CD14-positive monocyte (primary cell): ENCODE results near the gene TMEM135. TPM values are rescaled to one million over a fixed set of nuclear protein-coding genes. Genes with fewer than 3 reads are reported as not detected.

Experiments used
- DNase-seq, 3 donors: peaks; one replicate each; pipeline ENCODE4 v3.0.0-alpha.2; 2011 to 2022
- H2AFZ ChIP-seq: 2 replicates; pipeline ENCODE4 v1.6.0; 2012; ENCODE audit warnings: mild to moderate bottlenecking, low read depth, low read length, inconsistent platforms; ENCODE audit not compliant: insufficient read depth, poor library complexity, severe bottlenecking
- H3K27ac ChIP-seq, 2 donors: 1 replicate in 1 of 2; 2 replicates in 1 of 2; pipeline ENCODE4 v1.5.1; 2012 to 2013; ENCODE audit warnings: low read length in 2 of 2, control low read depth in 1 of 2, inconsistent platforms in 1 of 2, low read depth in 1 of 2, mild to moderate bottlenecking in 1 of 2
- H3K27me3 ChIP-seq, 2 donors: one replicate each; pipeline versions ENCODE4 v1.6.0 to v1.6.1; 2011 to 2013; ENCODE audit warnings: low read length in 2 of 2; ENCODE audit not compliant: control insufficient read depth in 2 of 2, insufficient read depth in 2 of 2
- H3K36me3 ChIP-seq, 2 donors: replicated peaks in 1 of 2; 1 replicate in 1 of 2; 2 replicates in 1 of 2; pipeline versions ENCODE4 v1.5.1 to v1.6.1; 2012 to 2013; ENCODE audit warnings: low read length in 2 of 2, control low read depth in 1 of 2, inconsistent platforms in 1 of 2, mild to moderate bottlenecking in 1 of 2; ENCODE audit not compliant: insufficient read depth in 2 of 2, control insufficient read depth in 1 of 2
- H3K4me1 ChIP-seq, 2 donors: 1 replicate in 1 of 2; 2 replicates in 1 of 2; pipeline versions ENCODE4 v1.5.1 to v1.6.1; 2012 to 2013; ENCODE audit warnings: low read length in 2 of 2, control low read depth in 1 of 2, inconsistent platforms in 1 of 2, mild to moderate bottlenecking in 1 of 2, moderate library complexity in 1 of 2; ENCODE audit not compliant: insufficient read depth in 2 of 2, control insufficient read depth in 1 of 2
- H3K4me2 ChIP-seq: replicated peaks from 2 replicates; pipeline ENCODE3; 2012; ENCODE audit warnings: low read length, moderate library complexity, mild to moderate bottlenecking; ENCODE audit not compliant: poor library complexity, severe bottlenecking; ENCODE audit errors: extremely low read depth
- H3K4me3 ChIP-seq, 3 experiments: fragments of 200-600 bp in 1 of 3; sonication (generic) in 1 of 3; replicated peaks in 1 of 3; 1 replicate in 2 of 3; 2 replicates in 1 of 3; pipeline ENCODE4 v1.5.1; 2011 to 2013; ENCODE audit warnings: low read length in 3 of 3, mild to moderate bottlenecking in 3 of 3, control low read depth in 2 of 3, low read depth in 2 of 3, inconsistent platforms in 1 of 3, moderate library complexity in 1 of 3
- H3K79me2 ChIP-seq: 2 replicates; pipeline ENCODE4 v1.6.0; 2012; ENCODE audit warnings: mild to moderate bottlenecking, control low read depth, inconsistent platforms, low read length, moderate library complexity; ENCODE audit not compliant: insufficient read depth
- H3K9ac ChIP-seq: 2 replicates; pipeline ENCODE4 v1.6.0; 2017; ENCODE audit warnings: low read length, mild to moderate bottlenecking; ENCODE audit not compliant: insufficient read depth, poor library complexity, severe bottlenecking
- H3K9me3 ChIP-seq, 2 donors: replicated peaks in 1 of 2; 1 replicate in 1 of 2; 2 replicates in 1 of 2; pipeline versions ENCODE4 v1.5.1 to v1.6.1; 2012 to 2013; ENCODE audit warnings: low read length in 2 of 2, control low read depth in 1 of 2; ENCODE audit not compliant: control insufficient read depth in 1 of 2, insufficient read depth in 1 of 2
- H4K20me1 ChIP-seq: 2 replicates; pipeline ENCODE4 v1.6.0; 2012; ENCODE audit warnings: mild to moderate bottlenecking, low read length, control low read depth, moderate library complexity; ENCODE audit not compliant: insufficient read depth
- H3K27ac Mint-ChIP-seq, 7 donors: one replicate each; pipeline ENCODE4 v1.8.0; 2020; ENCODE audit warnings: mild to moderate bottlenecking in 7 of 7, mixed read lengths in 7 of 7, moderate library complexity in 6 of 7, inconsistent platforms in 2 of 7
- H3K27me3 Mint-ChIP-seq, 3 donors: one replicate each; pipeline ENCODE4 v1.8.0; 2021 to 2022; ENCODE audit warnings: low read depth in 3 of 3, mild to moderate bottlenecking in 3 of 3, mixed read lengths in 3 of 3, moderate library complexity in 3 of 3, inconsistent platforms in 1 of 3
- H3K36me3 Mint-ChIP-seq, 2 donors: one replicate each; pipeline ENCODE4 v1.8.0; 2020; ENCODE audit warnings: mixed read lengths in 2 of 2, inconsistent platforms in 1 of 2, mild to moderate bottlenecking in 1 of 2
- H3K4me1 Mint-ChIP-seq: one replicate; pipeline ENCODE4 v1.8.0; 2020; ENCODE audit warnings: mild to moderate bottlenecking, mixed read lengths
- H3K4me3 Mint-ChIP-seq, 2 donors: one replicate each; pipeline ENCODE4 v1.8.0; 2020; ENCODE audit warnings: mild to moderate bottlenecking in 2 of 2, mixed read lengths in 2 of 2, moderate library complexity in 1 of 2
- H3K9me3 Mint-ChIP-seq, 7 donors: one replicate each; pipeline ENCODE4 v1.8.0; 2020 to 2022; ENCODE audit warnings: mixed read lengths in 7 of 7, mild to moderate bottlenecking in 6 of 7, moderate library complexity in 6 of 7, inconsistent platforms in 2 of 7
- WGBS: methylation state at CpG from one replicate; pipeline ENCODE4 v1.1.5; 2013; ENCODE audit warnings: missing lambda C conversion rate; ENCODE audit not compliant: insufficient coverage; 5-methylcytosine and 5-hydroxymethylcytosine counted together
- intact Hi-C, 2 donors: fragments of 100-400 bp; cut with micrococcal nuclease; formaldehyde crosslinking; loops; one replicate each; pipeline versions ENCODE4 v1.15.0 to v1.15.1; 2023
- polyA plus RNA-seq, 3 donors: library from polyadenylated mRNA; depleted of rRNA in 1 of 3; unstranded in 2 of 3; stranded (reverse) in 1 of 3; fragments of 300-500 nt in 2 of 3; fragments of >200 nt in 1 of 3; fragmentation: Illumina TruSeq in 2 of 3; gene quantifications; 1 replicate in 2 of 3; 2 replicates in 1 of 3; pipeline ENCODE4 v1.2.3, GENCODE V29; 2012 to 2021
- TF ChIP-seq, protein P1 (sequence below): fragments of 200-600 bp; IDR thresholded peaks from one replicate; pipeline ENCODE4 v1.8.0; 2022; ENCODE audit warnings: antibody characterized with exemption, mild to moderate bottlenecking

TMEM135 gene
- polyA plus RNA-seq, 3 donors: 2.7 to 8.4 (median 5.9) TPM

DNA sequence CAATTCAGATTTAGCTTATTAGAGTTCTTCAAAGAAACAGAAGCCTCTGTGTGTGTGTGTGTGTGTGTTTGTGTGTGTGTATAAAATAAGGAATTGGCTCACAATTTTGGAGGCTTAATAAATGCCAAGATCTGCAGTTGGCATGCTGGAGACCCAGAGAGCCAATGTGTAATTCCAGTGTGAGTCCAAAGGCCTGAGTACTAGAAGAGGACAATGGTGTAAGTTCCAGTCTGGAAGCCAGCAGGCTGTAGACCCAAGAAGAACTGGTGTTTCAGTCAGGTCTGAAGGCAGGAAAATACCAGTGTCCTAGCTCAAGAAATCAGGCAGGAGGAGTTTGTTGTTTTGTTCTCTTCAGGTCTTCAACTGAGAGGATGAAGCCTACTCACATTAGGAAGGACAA lies 20.0 kb downstream of the TMEM135 start:
- H3K36me3 ChIP-seq: no peaks in the 10 kb centered on the region
- H3K9me3 ChIP-seq: no peaks in the 10 kb centered on the region
- no peaks in the 10 kb centered on the region for H3K36me3 Mint-ChIP-seq
- H3K27me3 ChIP-seq: no peaks in the 10 kb centered on the region
- peaks cover 5% of the 10 kb centered on the region for H3K79me2 ChIP-seq
- no peak overlapping the region for H3K9ac ChIP-seq
- no peak for DNase-seq
- no peak overlapping the region for H3K27ac ChIP-seq
- H2AFZ ChIP-seq: no peak overlapping the region
- no peak overlapping the region for H3K27ac Mint-ChIP-seq
- TF ChIP-seq, protein P1, sequence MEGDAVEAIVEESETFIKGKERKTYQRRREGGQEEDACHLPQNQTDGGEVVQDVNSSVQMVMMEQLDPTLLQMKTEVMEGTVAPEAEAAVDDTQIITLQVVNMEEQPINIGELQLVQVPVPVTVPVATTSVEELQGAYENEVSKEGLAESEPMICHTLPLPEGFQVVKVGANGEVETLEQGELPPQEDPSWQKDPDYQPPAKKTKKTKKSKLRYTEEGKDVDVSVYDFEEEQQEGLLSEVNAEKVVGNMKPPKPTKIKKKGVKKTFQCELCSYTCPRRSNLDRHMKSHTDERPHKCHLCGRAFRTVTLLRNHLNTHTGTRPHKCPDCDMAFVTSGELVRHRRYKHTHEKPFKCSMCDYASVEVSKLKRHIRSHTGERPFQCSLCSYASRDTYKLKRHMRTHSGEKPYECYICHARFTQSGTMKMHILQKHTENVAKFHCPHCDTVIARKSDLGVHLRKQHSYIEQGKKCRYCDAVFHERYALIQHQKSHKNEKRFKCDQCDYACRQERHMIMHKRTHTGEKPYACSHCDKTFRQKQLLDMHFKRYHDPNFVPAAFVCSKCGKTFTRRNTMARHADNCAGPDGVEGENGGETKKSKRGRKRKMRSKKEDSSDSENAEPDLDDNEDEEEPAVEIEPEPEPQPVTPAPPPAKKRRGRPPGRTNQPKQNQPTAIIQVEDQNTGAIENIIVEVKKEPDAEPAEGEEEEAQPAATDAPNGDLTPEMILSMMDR: no peak
- no peak overlapping the region for H3K4me3 Mint-ChIP-seq
- H3K4me1 ChIP-seq: no peaks in the 10 kb centered on the region
- H4K20me1 ChIP-seq: no peaks in the 10 kb centered on the region
- H3K4me2 ChIP-seq: no peak overlapping the region
- peaks cover 0 to 2% (median 0%) of the 10 kb centered on the region in 3 donors for H3K27me3 Mint-ChIP-seq
- H3K9me3 Mint-ChIP-seq: peaks cover 0 to 2% (median 0%) of the 10 kb centered on the region in 7 donors
- no peak overlapping the region for H3K4me3 ChIP-seq
- H3K4me1 Mint-ChIP-seq: peaks cover 2% of the 10 kb centered on the region
- intact Hi-C loops: no loop called here

DNA sequence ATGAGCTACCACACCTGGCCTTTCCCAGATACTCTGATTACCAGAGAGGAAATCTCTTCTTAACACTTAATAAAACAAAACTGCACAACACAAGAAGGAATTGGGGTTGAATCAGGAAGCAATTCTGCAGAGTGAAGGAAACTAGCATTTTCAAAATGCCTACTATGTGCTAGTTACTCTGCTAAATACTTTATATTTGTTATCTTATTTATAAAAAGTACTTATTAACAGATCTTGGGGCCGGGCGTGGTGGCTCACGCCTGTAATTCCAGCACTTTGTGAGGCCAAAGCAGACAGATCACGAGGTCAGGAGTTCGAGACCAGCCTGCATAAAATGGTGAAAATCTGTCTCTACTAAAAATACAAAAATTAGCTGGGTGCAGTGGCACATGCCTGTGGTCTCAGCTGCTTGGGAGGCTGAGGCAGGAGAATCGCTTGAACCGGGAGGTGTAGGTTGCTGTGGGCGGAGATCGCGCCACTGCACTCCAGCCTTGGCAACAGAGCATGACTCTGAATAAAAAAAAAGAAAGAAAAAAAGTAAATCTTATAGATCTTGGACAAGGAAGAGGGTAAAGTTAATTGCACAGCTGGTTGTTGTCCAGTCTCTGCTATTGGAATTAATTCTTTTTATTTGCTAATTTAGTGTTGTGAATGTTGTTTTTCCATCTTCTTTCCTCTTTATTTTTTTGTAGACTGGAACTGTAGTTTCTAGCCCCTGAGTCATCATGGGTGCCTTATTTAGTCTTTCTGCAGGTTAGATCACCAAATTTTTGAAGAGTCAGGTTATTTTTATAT lies 22.1 kb downstream of the TMEM135 start:
- H3K9ac ChIP-seq: no peak overlapping the region
- intact Hi-C loops: no loop called here
- H3K27ac ChIP-seq: no peak overlapping the region
- peaks cover 5% of the 10 kb centered on the region for H3K79me2 ChIP-seq
- Mint-ChIP-seq H3K4me3 (no peak overlapping the region), H3K36me3 (no peaks in the 10 kb centered on the region), H3K4me1 (peaks cover 2% of the 10 kb centered on the region), H3K27me3 (peaks cover 0 to 2% (median 0%) of the 10 kb centered on the region in 3 donors), H3K27ac (no peak overlapping the region), H3K9me3 (peaks cover 0 to 2% (median 0%) of the 10 kb centered on the region in 7 donors)
- no peaks in the 10 kb centered on the region for H3K4me1 ChIP-seq
- H3K36me3 ChIP-seq: no peaks in the 10 kb centered on the region
- no peaks in the 10 kb centered on the region for H3K9me3 ChIP-seq
- TF ChIP-seq, protein P1: no peak
- WGBS: 100% methylated on average over 6 of the region's 10 CpGs
- H3K27me3 ChIP-seq: no peaks in the 10 kb centered on the region
- H3K4me2 ChIP-seq: no peak overlapping the region
- no peak overlapping the region for H3K4me3 ChIP-seq
- H2AFZ ChIP-seq: no peak overlapping the region
- DNase-seq: no peak
- no peaks in the 10 kb centered on the region for H4K20me1 ChIP-seq
